ENCODE results near the gene EIF3CL.
"Not testable (repeated sequence)": the region's sequence is repeated elsewhere in the genome, so short reads cannot be mapped to it uniquely, and the experiment has no call there.

Gene EIF3CL, protein sequence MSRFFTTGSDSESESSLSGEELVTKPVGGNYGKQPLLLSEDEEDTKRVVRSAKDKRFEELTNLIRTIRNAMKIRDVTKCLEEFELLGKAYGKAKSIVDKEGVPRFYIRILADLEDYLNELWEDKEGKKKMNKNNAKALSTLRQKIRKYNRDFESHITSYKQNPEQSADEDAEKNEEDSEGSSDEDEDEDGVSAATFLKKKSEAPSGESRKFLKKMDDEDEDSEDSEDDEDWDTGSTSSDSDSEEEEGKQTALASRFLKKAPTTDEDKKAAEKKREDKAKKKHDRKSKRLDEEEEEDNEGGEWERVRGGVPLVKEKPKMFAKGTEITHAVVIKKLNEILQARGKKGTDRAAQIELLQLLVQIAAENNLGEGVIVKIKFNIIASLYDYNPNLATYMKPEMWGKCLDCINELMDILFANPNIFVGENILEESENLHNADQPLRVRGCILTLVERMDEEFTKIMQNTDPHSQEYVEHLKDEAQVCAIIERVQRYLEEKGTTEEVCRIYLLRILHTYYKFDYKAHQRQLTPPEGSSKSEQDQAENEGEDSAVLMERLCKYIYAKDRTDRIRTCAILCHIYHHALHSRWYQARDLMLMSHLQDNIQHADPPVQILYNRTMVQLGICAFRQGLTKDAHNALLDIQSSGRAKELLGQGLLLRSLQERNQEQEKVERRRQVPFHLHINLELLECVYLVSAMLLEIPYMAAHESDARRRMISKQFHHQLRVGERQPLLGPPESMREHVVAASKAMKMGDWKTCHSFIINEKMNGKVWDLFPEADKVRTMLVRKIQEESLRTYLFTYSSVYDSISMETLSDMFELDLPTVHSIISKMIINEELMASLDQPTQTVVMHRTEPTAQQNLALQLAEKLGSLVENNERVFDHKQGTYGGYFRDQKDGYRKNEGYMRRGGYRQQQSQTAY

GRCh38 chr16:28403220-28404072 lies at the start of gene EIF3CL:
EIF3CL (minus strand) TSS chr16:28403841; CDS start chr16:28403618, 223 bp downstream.
- DNase-seq, result not testable (repeated sequence)

DNA sequence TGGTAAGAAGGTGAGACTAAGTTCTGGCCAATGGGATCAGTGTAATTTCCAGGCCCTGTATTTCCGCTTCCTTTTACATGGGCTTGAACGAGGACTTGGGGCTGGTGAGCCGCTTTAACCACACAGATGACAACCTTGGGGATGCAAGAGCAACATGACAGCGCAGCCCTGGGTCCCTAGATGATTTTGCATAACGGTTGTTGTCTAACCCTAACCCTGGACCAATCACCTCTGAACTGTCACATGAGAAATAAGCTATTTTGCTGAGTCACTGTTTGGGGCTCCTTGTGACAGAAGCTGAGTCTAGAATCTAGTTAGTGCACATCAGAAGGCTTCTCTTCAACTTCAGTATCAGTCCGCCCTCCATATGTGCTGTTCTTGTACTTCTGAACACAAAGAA lies 43.4 kb upstream of the EIF3CL start:
- DNase-seq, result not testable (repeated sequence)

- DNase-seq, result not testable (repeated sequence)
Observed at GRCh38 chr16:28446388-28446787, 42.7 kb upstream of the EIF3CL start.

DNA sequence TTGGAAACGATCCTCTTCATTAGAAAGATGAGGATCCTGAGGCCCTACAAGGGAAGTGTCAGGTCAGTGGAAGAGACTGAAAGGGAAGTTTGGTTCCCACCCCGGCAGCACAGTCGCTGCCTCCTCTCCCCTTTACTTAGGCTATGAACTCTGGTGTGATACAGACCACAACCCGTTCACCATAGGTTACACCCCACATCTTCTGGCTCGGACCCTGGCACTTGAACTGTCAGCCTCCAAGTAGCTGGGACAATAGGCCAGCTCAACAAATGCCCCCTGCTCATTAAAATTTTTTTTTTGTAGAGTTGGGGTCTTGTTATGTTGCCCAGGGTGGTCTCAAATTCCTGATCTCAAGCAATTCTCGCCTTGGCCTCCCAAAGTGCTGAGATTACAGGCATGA lies 40.3 kb upstream of the EIF3CL start:
- DNase-seq, result not testable (repeated sequence)

GRCh38 chr16:28438899-28439298 lies 35.3 kb upstream of the EIF3CL start:
- not testable (repeated sequence) for DNase-seq

- not testable (repeated sequence) for DNase-seq
Observed at GRCh38 chr16:28435340-28435739, 31.7 kb upstream of the EIF3CL start.

DNA sequence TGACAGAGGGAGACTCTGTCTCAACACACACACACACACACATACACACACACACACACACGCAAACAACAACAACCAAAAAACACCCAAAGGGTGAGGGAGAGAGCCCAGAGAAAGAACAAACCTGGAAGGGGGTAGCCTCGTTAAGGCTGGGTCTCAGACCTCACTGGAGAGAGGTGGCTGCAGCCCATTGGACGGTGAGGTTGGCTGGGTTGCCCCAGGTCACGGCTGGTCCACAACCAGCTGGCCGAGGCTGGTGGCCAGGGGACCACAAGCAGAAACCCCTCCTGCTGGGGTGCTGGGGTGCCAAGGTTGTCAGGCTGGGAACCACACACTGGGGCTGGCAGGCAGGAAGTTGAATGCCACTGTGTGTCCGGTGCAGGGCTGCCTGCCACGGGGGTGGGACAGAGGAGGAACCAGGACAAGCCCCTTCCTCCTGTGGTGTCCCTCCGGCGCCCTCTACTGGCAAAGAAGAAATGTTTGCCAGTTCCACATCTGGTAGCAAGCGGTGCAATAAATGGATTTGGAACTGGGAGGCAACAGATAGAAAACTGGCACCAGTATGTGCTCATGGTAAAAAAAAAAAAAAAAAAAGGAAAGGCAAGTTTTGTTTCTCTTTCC lies 22.5 kb upstream of the EIF3CL start:
- DNase-seq, result not testable (repeated sequence)

- DNase-seq, result not testable (repeated sequence)
Observed at GRCh38 chr16:28421071-28421750, 17.6 kb upstream of the EIF3CL start.

DNA sequence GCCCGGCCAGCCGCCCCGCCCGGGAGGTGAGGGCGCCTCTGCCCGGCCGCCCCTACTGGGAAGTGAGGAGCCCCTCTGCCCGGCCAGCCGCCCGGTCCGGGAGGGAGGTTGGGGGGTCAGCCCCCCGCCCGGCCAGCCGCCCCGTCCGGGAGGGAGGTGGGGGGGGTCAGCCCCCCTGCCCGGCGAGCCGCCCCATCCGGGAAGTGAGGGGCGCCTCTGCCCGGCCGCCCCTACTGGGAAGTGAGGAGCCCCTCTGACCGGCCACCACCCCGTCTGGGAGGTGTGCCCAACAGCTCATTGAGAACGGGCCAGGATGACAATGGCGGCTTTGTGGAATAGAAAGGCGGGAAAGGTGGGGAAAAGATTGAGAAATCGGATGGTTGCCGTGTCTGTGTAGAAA lies 13.4 kb upstream of the EIF3CL start:
- not testable (repeated sequence) for DNase-seq

- DNase-seq, result not testable (repeated sequence)
Observed at GRCh38 chr16:28414530-28414929, 10.9 kb upstream of the EIF3CL start.

GRCh38 chr16:28413585-28413984 lies 9.9 kb upstream of the EIF3CL start:
- not testable (repeated sequence) for DNase-seq

GRCh38 chr16:28392054-28392453 lies 11.6 kb downstream of the EIF3CL start:
- not testable (repeated sequence) for DNase-seq

DNA sequence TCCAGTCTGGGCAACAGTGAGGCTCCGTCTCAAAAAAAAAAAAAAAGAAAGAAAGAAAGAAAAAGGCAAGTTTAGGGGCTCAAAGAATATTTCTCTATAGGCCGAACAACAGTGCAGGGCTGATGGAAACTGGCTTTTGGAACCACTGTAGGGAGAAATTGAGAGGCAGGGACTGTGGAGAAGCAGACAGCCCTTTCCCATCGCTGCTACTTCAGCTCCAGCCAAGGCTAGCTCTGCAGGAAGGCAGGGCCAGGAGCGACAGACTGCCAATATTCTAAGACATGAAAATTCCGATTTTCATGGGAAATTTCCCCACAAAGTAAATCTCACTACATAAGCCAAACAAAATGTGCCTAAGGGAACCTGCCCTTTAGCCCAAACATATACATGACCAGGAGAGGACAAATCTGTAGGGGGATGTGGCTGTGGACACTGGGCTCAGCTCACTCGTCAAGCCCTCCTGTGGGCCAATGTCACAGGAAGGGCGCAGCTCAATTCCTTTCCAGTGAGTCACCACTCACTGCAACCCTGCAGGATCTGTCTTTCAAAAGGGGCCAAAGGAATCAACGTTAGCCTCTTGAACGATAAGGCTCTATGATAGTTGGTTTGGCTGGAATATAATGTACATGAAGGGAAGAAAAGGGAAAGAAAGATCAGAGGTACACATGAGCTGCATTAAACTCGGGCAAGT lies 21.3 kb downstream of the EIF3CL start:
- DNase-seq, result not testable (repeated sequence)

DNA sequence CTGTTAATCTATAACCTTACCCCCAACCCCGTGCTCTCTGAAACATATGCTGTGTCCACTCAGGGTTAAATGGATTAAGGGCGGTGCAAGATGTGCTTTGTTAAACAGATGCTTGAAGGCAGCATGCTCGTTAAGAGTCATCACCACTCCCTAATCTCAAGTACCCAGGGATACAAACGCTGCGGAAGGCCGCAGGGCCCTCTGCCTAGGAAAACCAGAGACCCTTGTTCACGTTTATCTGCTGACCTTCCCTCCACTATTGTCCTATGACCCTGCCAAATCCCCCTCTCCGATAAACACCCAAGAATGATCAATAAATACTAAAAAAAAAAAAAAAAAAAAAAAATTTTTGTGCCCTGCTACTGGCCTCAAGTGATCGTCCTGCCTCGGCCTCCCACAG lies 25.8 kb downstream of the EIF3CL start:
- DNase-seq, result not testable (repeated sequence)

GRCh38 chr16:28377108-28377625 lies 26.5 kb downstream of the EIF3CL start:
- not testable (repeated sequence) for DNase-seq

- not testable (repeated sequence) for DNase-seq
Observed at GRCh38 chr16:28375115-28375514, 28.5 kb downstream of the EIF3CL start.

DNA sequence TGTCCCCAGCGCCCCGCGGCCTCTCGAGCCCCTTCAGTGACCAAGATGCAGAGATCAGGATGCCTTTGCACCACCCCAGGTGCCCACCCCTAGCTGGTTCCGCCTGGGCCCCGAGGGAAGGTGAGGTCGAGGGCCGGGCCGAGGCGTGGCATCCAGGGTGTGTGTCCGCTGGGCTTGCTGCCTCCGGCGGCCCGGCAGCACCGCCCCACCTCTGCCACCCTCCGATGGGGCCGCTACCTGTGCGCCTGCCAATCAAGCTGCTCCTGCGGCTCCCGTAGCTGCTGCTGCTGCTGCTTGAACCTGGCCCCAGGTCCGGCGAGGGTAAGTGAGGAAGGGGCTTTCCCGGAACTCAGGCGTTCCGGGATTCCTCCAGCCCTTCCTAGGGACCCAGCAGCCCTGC lies 29.4 kb downstream of the EIF3CL start:
- not testable (repeated sequence) for DNase-seq

DNA sequence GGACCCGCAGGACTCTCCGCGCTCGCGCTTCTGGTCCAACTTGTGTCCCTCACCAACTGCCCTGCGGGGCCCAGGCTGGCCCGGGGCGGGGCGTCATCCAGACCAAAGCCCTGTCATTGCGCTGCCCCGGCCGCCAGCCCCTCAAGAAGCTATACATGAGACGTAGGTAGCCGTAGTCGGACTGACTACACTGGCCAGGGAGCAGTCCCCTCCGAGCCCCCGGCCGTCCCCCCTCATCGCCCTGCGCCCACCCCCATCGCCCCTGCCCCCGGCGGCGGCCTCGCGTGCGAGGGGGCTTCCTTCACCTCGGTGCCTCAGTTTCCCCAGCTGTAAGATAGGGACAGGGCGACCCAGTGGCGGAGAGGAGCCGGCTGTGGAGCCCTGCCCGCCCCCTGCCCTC lies 35.7 kb downstream of the EIF3CL start:
- DNase-seq, result not testable (repeated sequence)

DNA sequence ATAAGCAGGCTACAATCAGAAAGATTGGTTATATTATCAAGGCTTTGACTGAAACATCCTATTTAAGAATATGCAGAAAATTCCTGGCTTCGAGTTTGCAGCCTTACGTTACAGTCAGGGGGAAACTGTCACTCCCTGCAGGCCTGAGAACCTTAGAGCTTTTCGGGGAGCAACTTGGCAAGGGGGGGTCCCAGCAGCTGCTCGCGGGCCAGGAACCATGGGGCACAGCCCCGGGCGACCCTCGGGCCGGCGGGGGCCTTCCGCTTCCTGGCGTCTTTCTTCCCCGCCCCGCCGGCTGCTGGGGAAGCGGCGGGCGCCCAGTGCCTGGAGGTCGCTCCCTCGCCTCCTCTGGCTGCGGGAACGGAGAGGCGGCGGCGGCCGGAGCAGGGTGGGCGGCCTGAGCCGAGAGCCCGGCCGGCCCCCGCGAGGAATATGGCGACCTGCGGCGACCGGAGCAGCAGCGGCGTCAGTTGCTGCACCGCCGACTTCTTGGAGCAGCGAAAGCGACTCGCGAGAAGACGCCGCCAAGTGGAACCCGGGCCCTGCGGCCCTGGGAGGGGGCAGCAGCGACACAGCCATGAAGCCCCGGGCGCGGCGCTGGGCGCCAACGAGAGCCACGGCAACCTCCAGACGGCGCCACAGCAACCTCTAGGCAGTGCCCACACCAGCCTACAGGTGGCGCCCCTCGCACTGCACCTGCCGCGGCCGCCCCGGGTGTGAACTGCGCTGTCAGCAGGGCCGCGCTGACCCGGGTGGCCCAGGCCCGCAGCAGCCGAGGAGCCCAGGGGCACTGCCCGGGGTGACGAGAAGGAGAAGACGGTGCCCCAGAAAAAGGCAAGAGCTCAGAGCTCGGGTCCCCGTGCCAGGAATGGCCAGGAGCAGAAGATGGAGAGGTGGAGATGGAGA lies 39.1 kb downstream of the EIF3CL start:
- DNase-seq, result not testable (repeated sequence)
